HG02571 (cell line): ENCODE results near the gene ACP4.

ENCODE experiments used
- ATAC-seq: cut with Tn5 transposase; IDR thresholded peaks from one replicate; pipeline ENCODE4 v1.9.1; 2021; ENCODE audit warnings: mild to moderate bottlenecking, moderate library complexity; ENCODE audit not compliant: unreplicated experiment

The ACP4 gene

GRCh38 chr19:50839712-50840655, 49.8 kb downstream of the ACP4 start:
- ATAC-seq, result no peak

- no peak for ATAC-seq
These were observed 51.9 kb downstream of the ACP4 start for GRCh38 chr19:50842130-50842529.

GRCh38 chr19:50843205-50843604, 53.0 kb downstream of the ACP4 start:
- no peak for ATAC-seq

GRCh38 chr19:50843701-50844221, 53.5 kb downstream of the ACP4 start:
- no peak for ATAC-seq

GRCh38 chr19:50844296-50844935, 54.2 kb downstream of the ACP4 start:
- ATAC-seq, result no peak
